ENCODE data around the gene PBX4.

- TF ChIP-seq CTCF (IDR thresholded peaks at IDR 0.05) (no peak), EZH2 (IDR thresholded peaks at IDR 0.05; ENCODE audit: borderline replicate concordance, insufficient read depth, low read depth, low read length, poor library complexity, severe bottlenecking) (no peak)
Observed at GRCh38 chr19:19543640-19544039, 74.8 kb downstream of the PBX4 start.
